ENCODE data around the gene SPATA1.

Gene SPATA1

GRCh38 chr1:84480650-84481049 is 25.5 kb upstream of the SPATA1 start:
- peak overlapping the region; percentile 80 to 82 for H3K4me3 ChIP-seq (replicated peaks in 1 of 2; ENCODE audit: low read depth in 2 of 2, low read length in 2 of 2)
- DNase-seq (ENCODE audit: low read depth in 2 of 2) = no peak
- TF ChIP-seq CTCF (IDR thresholded peaks at IDR 0.05; ENCODE audit: low read depth, low read length) = no peak

- DNase-seq (ENCODE audit: low read depth in 2 of 2) = no peak
- TF ChIP-seq CTCF (IDR thresholded peaks at IDR 0.05; ENCODE audit: low read depth, low read length) = no peak
- H3K4me3 ChIP-seq (replicated peaks in 1 of 2; ENCODE audit: low read depth in 2 of 2, low read length in 2 of 2) = no peak overlapping the region
Observed at GRCh38 chr1:84481317-84481716, 24.9 kb upstream of the SPATA1 start.

GRCh38 chr1:84488107-84488506 is 18.1 kb upstream of the SPATA1 start:
- no peak overlapping the region for H3K4me3 ChIP-seq (replicated peaks in 1 of 2; ENCODE audit: low read depth in 2 of 2, low read length in 2 of 2)
- no peak for TF ChIP-seq CTCF (IDR thresholded peaks at IDR 0.05; ENCODE audit: low read depth, low read length)

GRCh38 chr1:84489766-84490165 is 16.4 kb upstream of the SPATA1 start:
- DNase-seq (ENCODE audit: low read depth in 2 of 2) = no peak
- no peak for TF ChIP-seq CTCF (IDR thresholded peaks at IDR 0.05; ENCODE audit: low read depth, low read length)
- no peak overlapping the region for H3K4me3 ChIP-seq (replicated peaks in 1 of 2; ENCODE audit: low read depth in 2 of 2, low read length in 2 of 2)

More at GRCh38 chr1:84488107-84488506, 18.1 kb upstream of the SPATA1 start:
- no peak for DNase-seq (ENCODE audit: low read depth in 2 of 2)

- DNase-seq (ENCODE audit: low read depth in 2 of 2) = no peak
- no peak for TF ChIP-seq CTCF (IDR thresholded peaks at IDR 0.05; ENCODE audit: low read depth, low read length)
- no peak overlapping the region for H3K4me3 ChIP-seq (replicated peaks in 1 of 2; ENCODE audit: low read depth in 2 of 2, low read length in 2 of 2)
Observed at GRCh38 chr1:84492726-84493125, 13.5 kb upstream of the SPATA1 start.

GRCh38 chr1:84493747-84494146 is 12.4 kb upstream of the SPATA1 start:
- TF ChIP-seq CTCF (IDR thresholded peaks at IDR 0.05; ENCODE audit: low read depth, low read length) = no peak
- no peak overlapping the region for H3K4me3 ChIP-seq (replicated peaks in 1 of 2; ENCODE audit: low read depth in 2 of 2, low read length in 2 of 2)
- DNase-seq (ENCODE audit: low read depth in 2 of 2) = no peak

- no peak overlapping the region for H3K4me3 ChIP-seq (replicated peaks in 1 of 2; ENCODE audit: low read depth in 2 of 2, low read length in 2 of 2)
- no peak for TF ChIP-seq CTCF (IDR thresholded peaks at IDR 0.05; ENCODE audit: low read depth, low read length)
- DNase-seq (ENCODE audit: low read depth in 2 of 2) = no peak
Observed at GRCh38 chr1:84496498-84496897, 9.7 kb upstream of the SPATA1 start.

Data from cardiac fibroblast (primary cell).